ENCODE measurements around the gene MLLT6. TPM values are rescaled to one million over a fixed set of nuclear protein-coding genes. Genes with fewer than 3 reads are reported as not detected.

MLLT6 gene
- total RNA-seq, 1 experiment from 2014 or later, result 48.0 TPM

DNA sequence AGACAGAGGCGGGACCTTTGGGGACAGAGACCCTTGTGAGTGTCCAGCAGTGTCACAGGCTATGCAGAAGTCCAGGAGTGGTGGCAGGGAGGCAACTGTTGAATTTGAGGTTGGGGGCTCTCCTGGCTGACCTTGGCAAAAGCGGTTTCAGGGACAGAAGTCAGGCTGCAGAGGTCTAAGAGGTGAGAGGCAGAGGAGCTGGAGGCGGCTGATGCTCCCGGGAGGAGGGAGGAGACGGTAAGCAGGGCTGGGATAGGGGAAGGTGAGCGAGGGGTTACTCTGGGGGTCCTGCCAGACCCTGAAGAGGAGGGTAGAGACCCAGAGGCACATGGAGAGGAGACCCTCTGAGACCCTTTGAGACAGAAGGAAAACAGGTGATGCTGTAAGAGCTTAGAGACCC lies 35.6 kb upstream of the MLLT6 start (continued):
- TF ChIP-seq JUN (CRISPR knock-in tag; IDR thresholded peaks at IDR 0.05), result no peak
- no peak for TF ChIP-seq SP1 (CRISPR knock-in tag; conservative IDR thresholded peaks at IDR 0.05)
- TF ChIP-seq, protein P1, sequence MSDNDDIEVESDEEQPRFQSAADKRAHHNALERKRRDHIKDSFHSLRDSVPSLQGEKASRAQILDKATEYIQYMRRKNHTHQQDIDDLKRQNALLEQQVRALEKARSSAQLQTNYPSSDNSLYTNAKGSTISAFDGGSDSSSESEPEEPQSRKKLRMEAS (CRISPR knock-in tag; IDR thresholded peaks at IDR 0.05), result no peak

DNA sequence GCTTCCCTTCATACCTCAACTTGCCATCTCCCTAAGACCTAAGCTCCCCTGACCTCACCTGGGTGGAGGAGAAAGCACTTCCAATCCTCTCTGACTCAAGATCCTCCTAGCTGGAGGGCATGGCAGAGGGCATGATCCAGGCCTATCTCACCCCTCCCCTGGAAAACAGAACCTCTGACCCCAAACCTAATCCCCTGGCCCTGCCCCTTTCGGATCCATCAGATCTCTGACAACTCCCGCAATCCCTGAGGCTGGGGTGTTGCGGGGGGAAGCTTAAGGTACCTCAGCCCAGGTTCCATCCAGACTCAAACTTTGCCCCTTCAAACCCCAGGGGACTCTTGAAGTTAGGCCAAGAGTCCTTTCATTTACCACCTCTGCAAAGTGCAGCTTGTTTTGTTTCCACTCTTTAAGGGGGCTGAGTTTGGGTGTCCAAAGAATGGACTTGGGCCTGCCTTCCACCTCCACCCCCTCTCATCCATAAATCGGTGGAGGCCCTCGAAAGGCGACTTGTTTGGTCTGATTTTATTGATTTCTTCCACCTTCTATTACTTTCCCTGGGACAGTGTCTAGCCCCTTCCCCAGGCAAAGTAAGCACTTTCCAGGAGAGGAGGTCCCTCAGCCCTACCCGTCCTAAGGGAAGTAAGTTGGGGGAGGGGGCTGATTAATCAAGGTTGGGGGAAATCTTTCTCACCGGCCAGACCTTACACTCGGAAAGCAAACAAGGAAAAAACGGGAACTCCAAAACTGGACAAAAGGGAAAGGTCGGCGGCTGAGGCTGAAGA lies 32.9 kb upstream of the MLLT6 start:
- Mint-ChIP-seq H3K4me1 (peaks cover 54% of the 10 kb centered on the region), H3K9me3 (no peaks in the 10 kb centered on the region), H3K4me3 (peak overlapping the region; percentile 77), H3K36me3 (no peaks in the 10 kb centered on the region), H3K27me3 (ENCODE audit: low read depth) (peaks cover 91% of the 10 kb centered on the region), H3K27ac (no peak overlapping the region)
- ATAC-seq (peak; percentile 12), DNase-seq (ENCODE audit: low spot score) (no peak)
- POLR2A ChIA-PET, result interaction anchor here (0.6 kb wide), 1 partner anchor 70 kb away, joined by 3 read pairs; no protein-coding TSS in a partner anchor
- TF ChIP-seq GRHL2 (CRISPR knock-in tag; IDR thresholded peaks at IDR 0.05; ENCODE audit: insufficient replicate concordance, severe bottlenecking), result no peak
- TF ChIP-seq, protein P2, sequence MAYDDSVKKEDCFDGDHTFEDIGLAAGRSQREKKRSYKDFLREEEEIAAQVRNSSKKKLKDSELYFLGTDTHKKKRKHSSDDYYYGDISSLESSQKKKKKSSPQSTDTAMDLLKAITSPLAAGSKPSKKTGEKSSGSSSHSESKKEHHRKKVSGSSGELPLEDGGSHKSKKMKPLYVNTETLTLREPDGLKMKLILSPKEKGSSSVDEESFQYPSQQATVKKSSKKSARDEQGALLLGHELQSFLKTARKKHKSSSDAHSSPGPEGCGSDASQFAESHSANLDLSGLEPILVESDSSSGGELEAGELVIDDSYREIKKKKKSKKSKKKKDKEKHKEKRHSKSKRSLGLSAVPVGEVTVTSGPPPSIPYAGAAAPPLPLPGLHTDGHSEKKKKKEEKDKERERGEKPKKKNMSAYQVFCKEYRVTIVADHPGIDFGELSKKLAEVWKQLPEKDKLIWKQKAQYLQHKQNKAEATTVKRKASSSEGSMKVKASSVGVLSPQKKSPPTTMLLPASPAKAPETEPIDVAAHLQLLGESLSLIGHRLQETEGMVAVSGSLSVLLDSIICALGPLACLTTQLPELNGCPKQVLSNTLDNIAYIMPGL (CRISPR knock-in tag; IDR thresholded peaks at IDR 0.05), result no peak
- peak; percentile 42; the same call in 1 of the 2 replicates for TF ChIP-seq FOXJ3 (CRISPR knock-in tag; IDR thresholded peaks at IDR 0.05; ENCODE audit: borderline replicate concordance)
- 0 out of 2 replicates have a peak, but pooled peaks have one; percentile 38 for TF ChIP-seq SMAD4 (CRISPR knock-in tag; IDR thresholded peaks at IDR 0.05)
- TF ChIP-seq TP53 (CRISPR knock-in tag; IDR thresholded peaks at IDR 0.05), result peak; percentile 36; the same call in 1 of the 2 replicates
- TF ChIP-seq, protein P3, sequence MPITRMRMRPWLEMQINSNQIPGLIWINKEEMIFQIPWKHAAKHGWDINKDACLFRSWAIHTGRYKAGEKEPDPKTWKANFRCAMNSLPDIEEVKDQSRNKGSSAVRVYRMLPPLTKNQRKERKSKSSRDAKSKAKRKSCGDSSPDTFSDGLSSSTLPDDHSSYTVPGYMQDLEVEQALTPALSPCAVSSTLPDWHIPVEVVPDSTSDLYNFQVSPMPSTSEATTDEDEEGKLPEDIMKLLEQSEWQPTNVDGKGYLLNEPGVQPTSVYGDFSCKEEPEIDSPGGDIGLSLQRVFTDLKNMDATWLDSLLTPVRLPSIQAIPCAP (CRISPR knock-in tag; IDR thresholded peaks at IDR 0.05), result no peak
- TF ChIP-seq, protein P4, sequence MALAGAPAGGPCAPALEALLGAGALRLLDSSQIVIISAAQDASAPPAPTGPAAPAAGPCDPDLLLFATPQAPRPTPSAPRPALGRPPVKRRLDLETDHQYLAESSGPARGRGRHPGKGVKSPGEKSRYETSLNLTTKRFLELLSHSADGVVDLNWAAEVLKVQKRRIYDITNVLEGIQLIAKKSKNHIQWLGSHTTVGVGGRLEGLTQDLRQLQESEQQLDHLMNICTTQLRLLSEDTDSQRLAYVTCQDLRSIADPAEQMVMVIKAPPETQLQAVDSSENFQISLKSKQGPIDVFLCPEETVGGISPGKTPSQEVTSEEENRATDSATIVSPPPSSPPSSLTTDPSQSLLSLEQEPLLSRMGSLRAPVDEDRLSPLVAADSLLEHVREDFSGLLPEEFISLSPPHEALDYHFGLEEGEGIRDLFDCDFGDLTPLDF (CRISPR knock-in tag; IDR thresholded peaks at IDR 0.05), result peak; percentile 47; the same call in 1 of the 2 replicates
- TF ChIP-seq, protein P5, sequence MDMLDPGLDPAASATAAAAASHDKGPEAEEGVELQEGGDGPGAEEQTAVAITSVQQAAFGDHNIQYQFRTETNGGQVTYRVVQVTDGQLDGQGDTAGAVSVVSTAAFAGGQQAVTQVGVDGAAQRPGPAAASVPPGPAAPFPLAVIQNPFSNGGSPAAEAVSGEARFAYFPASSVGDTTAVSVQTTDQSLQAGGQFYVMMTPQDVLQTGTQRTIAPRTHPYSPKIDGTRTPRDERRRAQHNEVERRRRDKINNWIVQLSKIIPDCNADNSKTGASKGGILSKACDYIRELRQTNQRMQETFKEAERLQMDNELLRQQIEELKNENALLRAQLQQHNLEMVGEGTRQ (CRISPR knock-in tag; IDR thresholded peaks at IDR 0.05), result no peak
- TF ChIP-seq ZNF232 (CRISPR knock-in tag; IDR thresholded peaks at IDR 0.05), result no peak
- 0 out of 2 replicates have a peak, but pooled peaks have one; percentile 24 for TF ChIP-seq NR3C1 (CRISPR knock-in tag; conservative IDR thresholded peaks at IDR 0.05; ENCODE audit: low read depth)
- no peak for TF ChIP-seq ZBTB21 (CRISPR knock-in tag; IDR thresholded peaks at IDR 0.05; ENCODE audit: borderline replicate concordance)
- TF ChIP-seq NR1H2 (CRISPR knock-in tag; IDR thresholded peaks at IDR 0.05), result peak; percentile 59; the same call in 1 of the 2 replicates
- CTCF ChIA-PET, result interaction anchor here (0.6 to 28.2 kb wide), 15 partner anchors 8 to 231 kb away, joined by 3 to 727 read pairs (median 4); partner anchors contain the start of gene SRCIN1

DNA sequence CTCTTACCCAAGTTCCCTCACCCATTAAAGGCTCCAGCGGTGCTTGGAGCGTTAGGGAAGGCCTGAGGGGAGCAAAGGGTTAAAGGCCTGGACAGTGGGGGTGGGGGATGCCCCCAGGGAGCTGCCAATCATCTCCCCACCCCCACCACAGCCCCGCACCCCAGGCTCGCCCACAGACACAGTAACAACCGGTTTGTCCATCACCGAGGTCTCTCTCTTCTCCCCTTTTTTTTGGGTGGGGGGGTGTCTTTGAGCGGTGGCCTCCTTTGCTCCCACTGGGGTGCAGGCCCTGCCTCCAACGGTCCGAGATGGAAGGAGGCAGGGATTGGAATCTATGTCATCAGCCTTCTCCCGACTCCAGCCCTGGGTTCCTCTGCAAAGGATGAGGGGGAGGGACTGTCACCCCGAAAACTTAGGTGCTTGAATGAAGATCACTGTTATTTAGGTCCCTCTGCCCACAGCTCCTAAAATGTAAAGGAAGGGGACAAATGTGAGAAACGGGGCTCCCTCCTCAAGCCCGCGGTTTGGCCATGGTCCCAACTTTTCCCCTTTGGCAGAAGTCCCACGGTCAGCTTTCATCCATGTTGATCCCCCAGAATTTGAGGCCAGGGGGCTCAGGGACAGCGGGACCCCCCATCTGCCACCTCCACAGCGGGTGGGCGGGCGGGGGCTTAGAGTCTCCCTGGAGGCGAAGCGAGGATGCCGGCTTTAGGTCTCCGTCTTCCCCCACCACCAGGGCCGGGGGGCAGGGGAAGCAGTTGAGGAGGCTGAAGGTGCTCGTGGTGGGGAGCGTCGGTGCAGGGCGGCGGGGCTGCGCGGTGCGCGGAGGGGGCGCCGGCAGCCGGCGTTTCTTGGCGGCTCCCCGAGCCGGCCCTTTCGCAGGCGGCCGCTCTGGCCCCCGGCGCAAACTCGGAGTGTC lies 32.0 kb upstream of the MLLT6 start:
- DNase-seq (ENCODE audit: low spot score), result no peak
- no peaks in the 10 kb centered on the region for H3K9me3 Mint-ChIP-seq
- ChIA-PET POLR2A (no interaction called here), CTCF (interaction anchor here (0.5 to 28.2 kb wide), 11 partner anchors 10 to 232 kb away, joined by 3 to 727 read pairs (median 4); partner anchors contain the start of gene SRCIN1)
- TF ChIP-seq, protein P5 (CRISPR knock-in tag; IDR thresholded peaks at IDR 0.05), result no peak
- TF ChIP-seq, protein P6, sequence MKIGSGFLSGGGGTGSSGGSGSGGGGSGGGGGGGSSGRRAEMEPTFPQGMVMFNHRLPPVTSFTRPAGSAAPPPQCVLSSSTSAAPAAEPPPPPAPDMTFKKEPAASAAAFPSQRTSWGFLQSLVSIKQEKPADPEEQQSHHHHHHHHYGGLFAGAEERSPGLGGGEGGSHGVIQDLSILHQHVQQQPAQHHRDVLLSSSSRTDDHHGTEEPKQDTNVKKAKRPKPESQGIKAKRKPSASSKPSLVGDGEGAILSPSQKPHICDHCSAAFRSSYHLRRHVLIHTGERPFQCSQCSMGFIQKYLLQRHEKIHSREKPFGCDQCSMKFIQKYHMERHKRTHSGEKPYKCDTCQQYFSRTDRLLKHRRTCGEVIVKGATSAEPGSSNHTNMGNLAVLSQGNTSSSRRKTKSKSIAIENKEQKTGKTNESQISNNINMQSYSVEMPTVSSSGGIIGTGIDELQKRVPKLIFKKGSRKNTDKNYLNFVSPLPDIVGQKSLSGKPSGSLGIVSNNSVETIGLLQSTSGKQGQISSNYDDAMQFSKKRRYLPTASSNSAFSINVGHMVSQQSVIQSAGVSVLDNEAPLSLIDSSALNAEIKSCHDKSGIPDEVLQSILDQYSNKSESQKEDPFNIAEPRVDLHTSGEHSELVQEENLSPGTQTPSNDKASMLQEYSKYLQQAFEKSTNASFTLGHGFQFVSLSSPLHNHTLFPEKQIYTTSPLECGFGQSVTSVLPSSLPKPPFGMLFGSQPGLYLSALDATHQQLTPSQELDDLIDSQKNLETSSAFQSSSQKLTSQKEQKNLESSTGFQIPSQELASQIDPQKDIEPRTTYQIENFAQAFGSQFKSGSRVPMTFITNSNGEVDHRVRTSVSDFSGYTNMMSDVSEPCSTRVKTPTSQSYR (CRISPR knock-in tag; IDR thresholded peaks at IDR 0.05), result 0 out of 2 replicates have a peak, but pooled peaks have one; percentile 74
- TF ChIP-seq NR2C2 (CRISPR knock-in tag; IDR thresholded peaks at IDR 0.05) (no peak), GRHL2 (CRISPR knock-in tag; IDR thresholded peaks at IDR 0.05; ENCODE audit: insufficient replicate concordance, severe bottlenecking) (no peak)
- peak overlapping the region; percentile 77 for H3K4me3 Mint-ChIP-seq
- peaks cover 91% of the 10 kb centered on the region for H3K27me3 Mint-ChIP-seq (ENCODE audit: low read depth)
- H3K27ac Mint-ChIP-seq, result 0 out of 2 replicates have a peak overlapping the region, but pooled peaks have one; percentile 23
- ATAC-seq, result no peak
- H3K36me3 Mint-ChIP-seq, result no peaks in the 10 kb centered on the region
- peaks cover 52% of the 10 kb centered on the region for H3K4me1 Mint-ChIP-seq
